ENCODE measurements around the gene TMEM88. TPM values are rescaled to one million over a fixed set of nuclear protein-coding genes. Genes with fewer than 3 reads are reported as not detected.
A peak's percentile ranks its signal among the peaks of the same experiment; 100 is the strongest.

The TMEM88 gene
- total RNA-seq, 1 donor: 0.43 TPM

- no peak overlapping the region for H3K4me3 ChIP-seq (ENCODE audit: low read depth, low read length)
- no peak for DNase-seq (ENCODE audit: low read depth)
- TF ChIP-seq CTCF (IDR thresholded peaks at IDR 0.05; ENCODE audit: insufficient read depth, low read depth, low read length): no peak
Observed at GRCh38 chr17:7897090-7897489, 42.2 kb downstream of the TMEM88 start.

DNA sequence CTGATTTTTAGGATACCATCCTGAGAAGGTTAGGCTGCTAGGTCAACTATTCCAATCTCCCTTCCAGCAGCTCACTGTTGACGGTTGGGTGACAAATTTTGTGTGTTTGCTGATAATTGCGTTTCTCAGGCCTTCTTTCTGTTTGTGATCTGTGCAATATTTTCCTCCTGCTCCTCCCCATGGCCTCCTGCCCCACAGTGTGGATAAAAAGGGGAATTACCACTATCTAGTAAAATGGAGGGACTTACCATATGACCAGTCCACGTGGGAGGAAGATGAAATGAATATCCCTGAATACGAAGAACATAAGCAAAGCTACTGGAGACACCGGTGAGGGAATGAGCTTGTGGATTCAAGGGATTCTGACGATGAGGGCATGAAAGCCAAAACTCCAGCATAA lies 42.9 kb downstream of the TMEM88 start:
- H3K4me3 ChIP-seq (ENCODE audit: low read depth, low read length): no peak overlapping the region
- peak; percentile 66 for TF ChIP-seq CTCF (IDR thresholded peaks at IDR 0.05; ENCODE audit: insufficient read depth, low read depth, low read length)
- peak; percentile 83 for DNase-seq (ENCODE audit: low read depth)

DNA sequence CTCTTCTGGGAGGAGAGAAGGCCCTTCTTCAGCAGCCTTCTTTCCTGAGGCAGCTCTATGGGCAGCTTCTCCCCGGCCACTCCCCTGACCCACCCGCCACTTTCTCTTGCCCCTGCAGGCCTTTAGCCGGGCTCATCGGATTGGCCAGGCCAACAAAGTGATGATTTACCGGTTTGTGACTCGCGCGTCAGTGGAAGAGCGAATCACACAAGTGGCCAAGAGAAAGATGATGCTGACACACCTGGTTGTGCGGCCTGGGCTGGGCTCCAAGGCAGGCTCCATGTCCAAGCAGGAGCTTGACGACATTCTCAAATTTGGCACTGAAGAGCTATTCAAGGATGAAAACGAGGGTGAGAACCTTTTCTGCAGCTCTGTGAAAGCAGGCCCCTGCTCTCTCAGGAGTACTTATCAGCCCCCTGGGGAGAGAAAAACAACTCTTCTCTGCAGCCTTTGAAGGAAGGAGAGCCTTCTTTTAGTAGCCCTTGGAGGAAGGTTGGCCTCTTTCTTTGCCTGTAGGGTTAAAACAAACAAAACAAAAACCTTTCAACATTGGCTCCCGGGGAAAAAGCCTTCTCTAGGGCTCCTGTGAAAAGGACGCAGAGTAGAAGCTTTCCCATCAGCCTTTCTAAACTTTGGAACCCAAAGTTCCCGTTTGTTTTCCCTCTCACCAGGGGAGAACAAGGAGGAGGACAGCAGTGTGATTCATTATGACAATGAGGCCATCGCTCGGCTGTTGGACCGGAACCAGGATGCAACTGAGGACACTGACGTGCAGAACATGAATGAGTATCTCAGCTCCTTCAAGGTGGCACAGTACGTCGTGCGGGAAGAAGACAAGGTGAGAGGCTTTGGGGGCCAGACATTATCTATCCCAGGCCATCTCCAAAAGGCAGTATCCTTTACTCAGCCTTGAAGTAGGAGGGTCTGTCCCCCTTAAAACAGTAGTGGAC lies 48.6 kb downstream of the TMEM88 start:
- TF ChIP-seq CTCF (IDR thresholded peaks at IDR 0.05; ENCODE audit: insufficient read depth, low read depth, low read length): no peak
- DNase-seq (ENCODE audit: low read depth): no peak

More for the DNA sequence above, 48.6 kb downstream of the TMEM88 start:
- no peak overlapping the region for H3K4me3 ChIP-seq (ENCODE audit: low read depth, low read length)

Other genes starting within 250 kb of the TMEM88 start
- 37.4 and 39.7 TPM in 2 replicates for gene FXR2, start 240.2 kb upstream of the TMEM88 start, total RNA-seq
- gene SAT2, start 227.2 kb upstream of the TMEM88 start, total RNA-seq: 23.3 and 37.0 TPM in 2 replicates
- gene SHBG, start 224.9 kb upstream of the TMEM88 start, total RNA-seq: 0.64 and 0.86 TPM in 2 replicates
- gene ATP1B2, start 204.1 kb upstream of the TMEM88 start, total RNA-seq: not detected in 2 replicates
- 50.6 and 79.5 TPM in 2 replicates for gene TP53, start 167.6 kb upstream of the TMEM88 start, total RNA-seq
- gene WRAP53, start 166.6 kb upstream of the TMEM88 start, total RNA-seq: 5.2 and 6.0 TPM in 2 replicates
- 0.32 and 0.43 TPM in 2 replicates for gene EFNB3, start 149.9 kb upstream of the TMEM88 start, total RNA-seq
- under 0.01 and 0.43 TPM in 2 replicates for gene DNAH2, start 137.3 kb upstream of the TMEM88 start, total RNA-seq
- gene KDM6B, start 20.8 kb upstream of the TMEM88 start, total RNA-seq: 3.0 and 5.8 TPM in 2 replicates
- 55.3 and 73.1 TPM in 2 replicates for gene NAA38, start 2.5 kb downstream of the TMEM88 start, total RNA-seq
- gene CYB5D1, start 2.9 kb downstream of the TMEM88 start, total RNA-seq: 6.4 and 11.2 TPM in 2 replicates
- 103 and 111 TPM in 2 replicates for gene CHD3, start 33.7 kb downstream of the TMEM88 start, total RNA-seq
- gene RNF227, start 61.2 kb downstream of the TMEM88 start, total RNA-seq: 2.2 and 4.2 TPM in 2 replicates
- gene KCNAB3, start 74.8 kb downstream of the TMEM88 start, total RNA-seq: 1.3 and 1.7 TPM in 2 replicates
- 42.7 and 47.4 TPM in 2 replicates for gene TRAPPC1, start 76.9 kb downstream of the TMEM88 start, total RNA-seq
- 21.3 and 25.5 TPM in 2 replicates for gene CNTROB, start 77.1 kb downstream of the TMEM88 start, total RNA-seq
- gene GUCY2D, start 147.5 kb downstream of the TMEM88 start, total RNA-seq: under 0.01 TPM in 1 of 2 replicates, not detected in the other
- gene ALOX15B, start 184.0 kb downstream of the TMEM88 start, total RNA-seq: not detected in 2 replicates
- gene ALOX12B, start 232.7 kb downstream of the TMEM88 start, total RNA-seq: not detected in 2 replicates